GM13976 (cell line): ENCODE measurements around the gene NXPH2.

Source experiments
- DNase-seq: peaks from one replicate; pipeline ENCODE4 v3.0.0; 2012; ENCODE audit warnings: low spot score
- CTCF ChIP-seq: IDR thresholded peaks from 2 replicates; pipeline ENCODE4 v1.5.1; 2012; ENCODE audit warnings: borderline replicate concordance, mild to moderate bottlenecking; ENCODE audit not compliant: insufficient read depth; ENCODE audit errors: extremely low read depth, missing control alignments, control extremely low read depth
- in situ Hi-C: fragments of 300-500 bp; cut with MboI; formaldehyde crosslinking; loops from one replicate; pipeline ENCODE4 v1.12.0; 2022; ENCODE audit warnings: low sequenced_read_pairs, mixed read lengths, inconsistent platforms; ENCODE audit not compliant: unreplicated experiment

NXPH2 gene

GRCh38 chr2:138762533-138762932, 17.7 kb downstream of the NXPH2 start:
- no peak for TF ChIP-seq CTCF
- DNase-seq, result no peak
- in situ Hi-C loops, result no loop called here

GRCh38 chr2:138760676-138761075, 19.5 kb downstream of the NXPH2 start:
- in situ Hi-C loops, result no loop called here
- DNase-seq, result no peak
- TF ChIP-seq CTCF, result no peak

- in situ Hi-C loops, result no loop called here
- no peak for TF ChIP-seq CTCF
- no peak for DNase-seq
Measured at GRCh38 chr2:138757384-138757783, 22.8 kb downstream of the NXPH2 start.

GRCh38 chr2:138752197-138752956, 27.8 kb downstream of the NXPH2 start:
- no peak for DNase-seq
- TF ChIP-seq CTCF, result no peak
- in situ Hi-C loops, result no loop called here

GRCh38 chr2:138744713-138745112, 35.5 kb downstream of the NXPH2 start:
- no peak for DNase-seq
- in situ Hi-C loops, result no loop called here
- no peak for TF ChIP-seq CTCF

- no peak for DNase-seq
- in situ Hi-C loops, result no loop called here
Measured at GRCh38 chr2:138742441-138743057, 37.6 kb downstream of the NXPH2 start.

More at GRCh38 chr2:138742441-138743057, 37.6 kb downstream of the NXPH2 start:
- no peak for TF ChIP-seq CTCF
